HEK293 (cell line): ENCODE results near the gene DR1.

Experiments used
- BCL11A ChIP-seq: fragments of 450-650 bp; formaldehyde crosslinking; IDR thresholded peaks from 2 replicates; pipeline ENCODE4 v1.5.1; 2016; ENCODE audit warnings: low read depth, missing biosample characterization, missing genetic modification characterization
- FEZF1 ChIP-seq: fragments of 450-650 bp; formaldehyde crosslinking; IDR thresholded peaks from 2 replicates; pipeline ENCODE4 v1.5.1; 2016; ENCODE audit warnings: missing biosample characterization, missing genetic modification characterization
- GLIS1 ChIP-seq: fragments of 450-650 bp; formaldehyde crosslinking; IDR thresholded peaks from 2 replicates; pipeline ENCODE4 v1.5.1; 2016; ENCODE audit warnings: missing biosample characterization, missing genetic modification characterization
- HOXD13 ChIP-seq: sonication (generic); formaldehyde crosslinking; IDR thresholded peaks from 2 replicates; pipeline ENCODE4 v1.8.0; 2022; ENCODE audit warnings: missing genetic modification reagents, borderline replicate concordance
- KLF16 ChIP-seq: fragments of 450-650 bp; formaldehyde crosslinking; IDR thresholded peaks from 2 replicates; pipeline ENCODE4 v1.5.1; 2017; ENCODE audit warnings: missing biosample characterization, missing genetic modification characterization
- KLF7 ChIP-seq: fragments of 450-650 bp; formaldehyde crosslinking; IDR thresholded peaks from 2 replicates; pipeline ENCODE4 v1.5.1; 2016; ENCODE audit warnings: missing biosample characterization, missing genetic modification characterization, borderline replicate concordance
- KLF9 ChIP-seq: fragments of 450-650 bp; formaldehyde crosslinking; IDR thresholded peaks from 2 replicates; pipeline ENCODE4 v1.5.1; 2016; ENCODE audit warnings: missing biosample characterization, missing genetic modification characterization, low read depth
- PRDM1 ChIP-seq: fragments of 450-650 bp; formaldehyde crosslinking; IDR thresholded peaks from 2 replicates; pipeline ENCODE4; 2016; ENCODE audit warnings: missing biosample characterization, missing genetic modification characterization
- SCRT1 ChIP-seq: fragments of 450-650 bp; formaldehyde crosslinking; IDR thresholded peaks from 2 replicates; pipeline ENCODE4 v1.5.1; 2016; ENCODE audit warnings: missing biosample characterization, missing genetic modification characterization, borderline replicate concordance
- SP3 ChIP-seq: fragments of 450-650 bp; formaldehyde crosslinking; IDR thresholded peaks from 2 replicates; pipeline ENCODE4 v1.5.1; 2016; ENCODE audit warnings: missing biosample characterization, missing genetic modification characterization
- ZFHX2 ChIP-seq: fragments of 450-650 bp; formaldehyde crosslinking; conservative IDR thresholded peaks from 2 replicates; pipeline ENCODE4 v1.5.1; 2016; ENCODE audit warnings: missing biosample characterization, missing genetic modification characterization
- ZFP3 ChIP-seq: fragments of 450-650 bp; formaldehyde crosslinking; IDR thresholded peaks from 2 replicates; pipeline ENCODE4 v1.5.1; 2016; ENCODE audit warnings: low read depth, missing biosample characterization, missing genetic modification characterization
- ZNF114 ChIP-seq: fragments of 450-650 bp; formaldehyde crosslinking; IDR thresholded peaks from 2 replicates; pipeline ENCODE4 v1.5.0; 2017; ENCODE audit warnings: missing biosample characterization, missing genetic modification characterization
- ZNF133 ChIP-seq: fragments of 450-650 bp; formaldehyde crosslinking; IDR thresholded peaks from 2 replicates; pipeline ENCODE4 v1.5.1; 2016; ENCODE audit warnings: missing biosample characterization, missing genetic modification characterization
- ZNF155 ChIP-seq: fragments of 450-650 bp; formaldehyde crosslinking; IDR thresholded peaks from 2 replicates; pipeline ENCODE4 v1.5.1; 2016; ENCODE audit warnings: missing biosample characterization, missing genetic modification characterization
- ZNF174 ChIP-seq: fragments of 450-650 bp; formaldehyde crosslinking; IDR thresholded peaks from 2 replicates; pipeline ENCODE4 v1.5.0; 2017; ENCODE audit warnings: missing biosample characterization, mild to moderate bottlenecking, missing genetic modification characterization
- ZNF24 ChIP-seq: fragments of 450-650 bp; formaldehyde crosslinking; IDR thresholded peaks from 2 replicates; pipeline ENCODE4 v1.5.1; 2016; ENCODE audit warnings: missing biosample characterization, missing genetic modification characterization
- ZNF266 ChIP-seq: fragments of 450-650 bp; formaldehyde crosslinking; IDR thresholded peaks from 2 replicates; pipeline ENCODE4 v1.5.1; 2016; ENCODE audit warnings: missing biosample characterization, missing genetic modification characterization, low read depth
- ZNF292 ChIP-seq: fragments of 450-650 bp; formaldehyde crosslinking; IDR thresholded peaks from 2 replicates; pipeline ENCODE4 v1.5.1; 2016; ENCODE audit warnings: low read depth, missing biosample characterization, missing genetic modification characterization, borderline replicate concordance
- ZNF558 ChIP-seq: fragments of 450-650 bp; formaldehyde crosslinking; IDR thresholded peaks from 2 replicates; pipeline ENCODE4 v1.5.1; 2016; ENCODE audit warnings: missing biosample characterization, missing genetic modification characterization
- ZNF768 ChIP-seq: fragments of 450-650 bp; formaldehyde crosslinking; IDR thresholded peaks from 2 replicates; pipeline ENCODE4 v1.5.1; 2018; ENCODE audit warnings: missing biosample characterization, mild to moderate bottlenecking, missing genetic modification characterization
- ZNF837 ChIP-seq: fragments of 450-650 bp; formaldehyde crosslinking; IDR thresholded peaks from 2 replicates; pipeline ENCODE4 v1.5.1; 2016; ENCODE audit warnings: missing biosample characterization, missing genetic modification characterization
- ZNF843 ChIP-seq: fragments of 450-650 bp; formaldehyde crosslinking; IDR thresholded peaks from 2 replicates; pipeline ENCODE4 v1.5.1; 2016; ENCODE audit warnings: missing biosample characterization, missing genetic modification characterization
- TF ChIP-seq, protein P1 (sequence below): fragments of 450-650 bp; formaldehyde crosslinking; IDR thresholded peaks from 2 replicates; pipeline ENCODE4 v1.5.1; 2016; ENCODE audit warnings: missing biosample characterization, missing genetic modification characterization
- TF ChIP-seq, protein P2 (sequence below): fragments of 450-650 bp; formaldehyde crosslinking; IDR thresholded peaks from 2 replicates; pipeline ENCODE4 v1.5.1; 2016; ENCODE audit warnings: missing biosample characterization, missing genetic modification characterization, borderline replicate concordance
- TF ChIP-seq, protein P3 (sequence below): fragments of 450-650 bp; formaldehyde crosslinking; IDR thresholded peaks from 2 replicates; pipeline ENCODE4 v1.5.1; 2016; ENCODE audit warnings: missing biosample characterization, missing genetic modification characterization
- TF ChIP-seq, protein P4 (sequence below): fragments of 450-650 bp; formaldehyde crosslinking; IDR thresholded peaks from 2 replicates; pipeline ENCODE4 v1.5.1; 2016; ENCODE audit warnings: missing biosample characterization, missing genetic modification characterization
- TF ChIP-seq, protein P5 (sequence below): fragments of 450-650 bp; formaldehyde crosslinking; IDR thresholded peaks from 2 replicates; pipeline ENCODE4 v1.5.1; 2016; ENCODE audit warnings: missing biosample characterization, missing genetic modification characterization

The DR1 gene

DNA sequence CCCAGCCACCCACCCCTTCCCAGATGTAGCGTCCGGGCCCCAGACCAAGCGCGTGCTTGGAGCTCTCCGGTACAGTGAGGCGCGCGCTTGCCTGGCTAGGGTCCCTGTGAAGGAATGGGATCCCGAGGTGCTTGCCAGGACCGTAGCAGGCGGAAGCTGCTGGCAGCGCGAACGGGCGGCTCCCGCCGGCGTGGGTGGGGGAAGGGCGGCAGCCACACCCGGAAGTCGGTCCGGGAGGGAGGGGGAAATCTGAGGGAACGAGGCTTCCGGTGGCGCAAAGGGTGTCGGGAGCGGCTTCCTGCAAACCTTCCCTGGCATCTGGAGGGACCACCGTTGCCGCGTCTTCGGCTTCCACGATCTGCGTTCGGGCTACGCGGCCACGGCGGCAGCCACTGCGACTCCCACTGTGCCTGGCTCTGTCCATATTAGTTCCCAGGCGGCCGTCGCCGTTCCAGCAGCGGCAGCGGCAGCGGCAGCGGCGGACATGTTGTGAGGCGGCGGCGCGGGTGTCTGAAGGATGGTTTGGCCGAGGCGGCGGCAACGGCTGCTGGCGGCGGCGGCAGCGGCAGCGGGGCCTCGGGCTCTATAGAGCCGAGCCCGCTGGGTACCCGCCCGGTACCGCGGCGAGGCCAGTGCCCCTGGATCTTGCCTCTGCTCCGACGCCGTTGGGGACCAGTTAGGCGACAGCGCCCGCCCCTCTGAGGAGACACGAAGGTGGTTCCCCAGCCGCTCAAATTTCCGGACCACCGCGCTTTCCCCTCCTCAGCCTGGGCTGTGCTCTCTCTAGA is at the start of gene DR1 (continued):
- TF ChIP-seq, protein P1, sequence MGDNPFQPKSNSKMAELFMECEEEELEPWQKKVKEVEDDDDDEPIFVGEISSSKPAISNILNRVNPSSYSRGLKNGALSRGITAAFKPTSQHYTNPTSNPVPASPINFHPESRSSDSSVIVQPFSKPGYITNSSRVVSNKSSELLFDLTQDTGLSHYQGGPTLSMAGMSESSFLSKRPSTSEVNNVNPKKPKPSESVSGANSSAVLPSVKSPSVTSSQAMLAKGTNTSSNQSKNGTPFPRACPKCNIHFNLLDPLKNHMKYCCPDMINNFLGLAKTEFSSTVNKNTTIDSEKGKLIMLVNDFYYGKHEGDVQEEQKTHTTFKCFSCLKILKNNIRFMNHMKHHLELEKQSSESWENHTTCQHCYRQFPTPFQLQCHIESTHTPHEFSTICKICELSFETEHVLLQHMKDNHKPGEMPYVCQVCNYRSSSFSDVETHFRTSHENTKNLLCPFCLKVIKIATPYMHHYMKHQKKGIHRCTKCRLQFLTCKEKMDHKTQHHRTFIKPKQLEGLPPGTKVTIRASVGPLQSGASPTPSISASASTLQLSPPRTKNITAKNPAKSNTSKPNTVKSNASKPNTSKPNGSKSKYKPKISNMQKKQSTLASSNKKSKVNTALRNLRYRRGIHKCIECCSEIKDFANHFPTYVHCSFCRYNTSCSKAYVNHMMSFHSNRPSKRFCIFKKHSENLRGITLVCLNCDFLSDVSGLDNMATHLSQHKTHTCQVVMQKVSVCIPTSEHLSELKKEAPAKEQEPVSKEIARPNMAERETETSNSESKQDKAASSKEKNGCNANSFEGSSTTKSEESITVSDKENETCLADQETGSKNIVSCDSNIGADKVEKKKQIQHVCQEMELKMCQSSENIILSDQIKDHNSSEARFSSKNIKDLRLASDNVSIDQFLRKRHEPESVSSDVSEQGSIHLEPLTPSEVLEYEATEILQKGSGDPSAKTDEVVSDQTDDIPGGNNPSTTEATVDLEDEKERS (tag by site-specific recombination) = no peak
- TF ChIP-seq ZNF768 (tag by site-specific recombination) (no peak), ZNF843 (tag by site-specific recombination) (peak; percentile 72), KLF16 (tag by site-specific recombination) (peak; percentile 41; the same call in 1 of the 2 replicates), ZNF837 (tag by site-specific recombination) (no peak), BCL11A (tag by site-specific recombination) (no peak), SCRT1 (tag by site-specific recombination) (no peak), SP3 (peak; percentile 74), ZNF292 (tag by site-specific recombination) (no peak), ZFP3 (tag by site-specific recombination) (no peak), ZNF155 (tag by site-specific recombination) (no peak), ZNF266 (tag by site-specific recombination) (no peak), ZNF114 (tag by site-specific recombination) (no peak), ZNF174 (tag by site-specific recombination) (no peak), HOXD13 (CRISPR knock-in tag) (no peak), ZNF558 (tag by site-specific recombination) (no peak), ZFHX2 (tag by site-specific recombination) (peak; percentile 92), PRDM1 (tag by site-specific recombination) (peak; percentile 84), KLF7 (tag by site-specific recombination) (peak; percentile 97), KLF9 (tag by site-specific recombination) (no peak), FEZF1 (tag by site-specific recombination) (no peak), GLIS1 (tag by site-specific recombination) (peak; percentile 77), ZNF24 (peak; percentile 66; the same call in 1 of the 2 replicates), ZNF133 (tag by site-specific recombination) (no peak)
- TF ChIP-seq, protein P2, sequence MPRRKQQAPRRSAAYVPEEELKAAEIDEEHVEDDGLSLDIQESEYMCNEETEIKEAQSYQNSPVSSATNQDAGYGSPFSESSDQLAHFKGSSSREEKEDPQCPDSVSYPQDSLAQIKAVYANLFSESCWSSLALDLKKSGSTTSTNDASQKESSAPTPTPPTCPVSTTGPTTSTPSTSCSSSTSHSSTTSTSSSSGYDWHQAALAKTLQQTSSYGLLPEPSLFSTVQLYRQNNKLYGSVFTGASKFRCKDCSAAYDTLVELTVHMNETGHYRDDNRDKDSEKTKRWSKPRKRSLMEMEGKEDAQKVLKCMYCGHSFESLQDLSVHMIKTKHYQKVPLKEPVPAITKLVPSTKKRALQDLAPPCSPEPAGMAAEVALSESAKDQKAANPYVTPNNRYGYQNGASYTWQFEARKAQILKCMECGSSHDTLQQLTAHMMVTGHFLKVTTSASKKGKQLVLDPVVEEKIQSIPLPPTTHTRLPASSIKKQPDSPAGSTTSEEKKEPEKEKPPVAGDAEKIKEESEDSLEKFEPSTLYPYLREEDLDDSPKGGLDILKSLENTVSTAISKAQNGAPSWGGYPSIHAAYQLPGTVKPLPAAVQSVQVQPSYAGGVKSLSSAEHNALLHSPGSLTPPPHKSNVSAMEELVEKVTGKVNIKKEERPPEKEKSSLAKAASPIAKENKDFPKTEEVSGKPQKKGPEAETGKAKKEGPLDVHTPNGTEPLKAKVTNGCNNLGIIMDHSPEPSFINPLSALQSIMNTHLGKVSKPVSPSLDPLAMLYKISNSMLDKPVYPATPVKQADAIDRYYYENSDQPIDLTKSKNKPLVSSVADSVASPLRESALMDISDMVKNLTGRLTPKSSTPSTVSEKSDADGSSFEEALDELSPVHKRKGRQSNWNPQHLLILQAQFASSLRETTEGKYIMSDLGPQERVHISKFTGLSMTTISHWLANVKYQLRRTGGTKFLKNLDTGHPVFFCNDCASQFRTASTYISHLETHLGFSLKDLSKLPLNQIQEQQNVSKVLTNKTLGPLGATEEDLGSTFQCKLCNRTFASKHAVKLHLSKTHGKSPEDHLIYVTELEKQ (tag by site-specific recombination) = no peak
- TF ChIP-seq, protein P3, sequence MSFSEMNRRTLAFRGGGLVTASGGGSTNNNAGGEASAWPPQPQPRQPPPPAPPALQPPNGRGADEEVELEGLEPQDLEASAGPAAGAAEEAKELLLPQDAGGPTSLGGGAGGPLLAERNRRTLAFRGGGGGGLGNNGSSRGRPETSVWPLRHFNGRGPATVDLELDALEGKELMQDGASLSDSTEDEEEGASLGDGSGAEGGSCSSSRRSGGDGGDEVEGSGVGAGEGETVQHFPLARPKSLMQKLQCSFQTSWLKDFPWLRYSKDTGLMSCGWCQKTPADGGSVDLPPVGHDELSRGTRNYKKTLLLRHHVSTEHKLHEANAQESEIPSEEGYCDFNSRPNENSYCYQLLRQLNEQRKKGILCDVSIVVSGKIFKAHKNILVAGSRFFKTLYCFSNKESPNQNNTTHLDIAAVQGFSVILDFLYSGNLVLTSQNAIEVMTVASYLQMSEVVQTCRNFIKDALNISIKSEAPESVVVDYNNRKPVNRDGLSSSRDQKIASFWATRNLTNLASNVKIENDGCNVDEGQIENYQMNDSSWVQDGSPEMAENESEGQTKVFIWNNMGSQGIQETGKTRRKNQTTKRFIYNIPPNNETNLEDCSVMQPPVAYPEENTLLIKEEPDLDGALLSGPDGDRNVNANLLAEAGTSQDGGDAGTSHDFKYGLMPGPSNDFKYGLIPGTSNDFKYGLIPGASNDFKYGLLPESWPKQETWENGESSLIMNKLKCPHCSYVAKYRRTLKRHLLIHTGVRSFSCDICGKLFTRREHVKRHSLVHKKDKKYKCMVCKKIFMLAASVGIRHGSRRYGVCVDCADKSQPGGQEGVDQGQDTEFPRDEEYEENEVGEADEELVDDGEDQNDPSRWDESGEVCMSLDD (tag by site-specific recombination) = no peak
- TF ChIP-seq, protein P4, sequence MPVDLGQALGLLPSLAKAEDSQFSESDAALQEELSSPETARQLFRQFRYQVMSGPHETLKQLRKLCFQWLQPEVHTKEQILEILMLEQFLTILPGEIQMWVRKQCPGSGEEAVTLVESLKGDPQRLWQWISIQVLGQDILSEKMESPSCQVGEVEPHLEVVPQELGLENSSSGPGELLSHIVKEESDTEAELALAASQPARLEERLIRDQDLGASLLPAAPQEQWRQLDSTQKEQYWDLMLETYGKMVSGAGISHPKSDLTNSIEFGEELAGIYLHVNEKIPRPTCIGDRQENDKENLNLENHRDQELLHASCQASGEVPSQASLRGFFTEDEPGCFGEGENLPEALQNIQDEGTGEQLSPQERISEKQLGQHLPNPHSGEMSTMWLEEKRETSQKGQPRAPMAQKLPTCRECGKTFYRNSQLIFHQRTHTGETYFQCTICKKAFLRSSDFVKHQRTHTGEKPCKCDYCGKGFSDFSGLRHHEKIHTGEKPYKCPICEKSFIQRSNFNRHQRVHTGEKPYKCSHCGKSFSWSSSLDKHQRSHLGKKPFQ = no peak
- TF ChIP-seq, protein P5, sequence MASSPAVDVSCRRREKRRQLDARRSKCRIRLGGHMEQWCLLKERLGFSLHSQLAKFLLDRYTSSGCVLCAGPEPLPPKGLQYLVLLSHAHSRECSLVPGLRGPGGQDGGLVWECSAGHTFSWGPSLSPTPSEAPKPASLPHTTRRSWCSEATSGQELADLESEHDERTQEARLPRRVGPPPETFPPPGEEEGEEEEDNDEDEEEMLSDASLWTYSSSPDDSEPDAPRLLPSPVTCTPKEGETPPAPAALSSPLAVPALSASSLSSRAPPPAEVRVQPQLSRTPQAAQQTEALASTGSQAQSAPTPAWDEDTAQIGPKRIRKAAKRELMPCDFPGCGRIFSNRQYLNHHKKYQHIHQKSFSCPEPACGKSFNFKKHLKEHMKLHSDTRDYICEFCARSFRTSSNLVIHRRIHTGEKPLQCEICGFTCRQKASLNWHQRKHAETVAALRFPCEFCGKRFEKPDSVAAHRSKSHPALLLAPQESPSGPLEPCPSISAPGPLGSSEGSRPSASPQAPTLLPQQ (tag by site-specific recombination) = peak; percentile 69
